Gastroesophageal sphincter (tissue), 4 donors: ENCODE measurements around the gene IFI16. TPM values are rescaled to one million over a fixed set of nuclear protein-coding genes. Genes with fewer than 3 reads are reported as not detected.

Experiments
- ATAC-seq: fragments of 150-250 bp; one replicate; pipeline ENCODE4 v1.9.1; 2016; ENCODE audit warnings: mild to moderate bottlenecking, moderate library complexity
- H3K27ac ChIP-seq, 4 donors: fragments of 200-600 bp; sonication (generic) in 3 of 4; 1 replicate in 3 of 4; 2 replicates in 1 of 4; pipeline ENCODE4 v1.5.1; 2016 to 2019
- H3K27me3 ChIP-seq: fragments of 200-600 bp; sonication (generic); one replicate; pipeline ENCODE4 v1.5.1; 2019
- H3K36me3 ChIP-seq, 2 donors: fragments of 200-600 bp; sonication (generic); one replicate each; pipeline ENCODE4 v1.5.1; 2019; ENCODE audit warnings: control low read depth in 1 of 2
- H3K4me1 ChIP-seq, 3 donors: fragments of 200-600 bp; sonication (generic); 1 replicate in 2 of 3; 2 replicates in 1 of 3; pipeline ENCODE4 v1.5.1; 2016 to 2019; ENCODE audit warnings: control low read depth in 2 of 3
- H3K4me3 ChIP-seq, 2 donors: fragments of 200-600 bp; sonication (generic); one replicate each; pipeline ENCODE4 v1.5.1; 2019; ENCODE audit warnings: mild to moderate bottlenecking in 1 of 2, moderate library complexity in 1 of 2
- H3K9me3 ChIP-seq, 3 donors: fragments of 200-600 bp; sonication (generic); one replicate each; pipeline ENCODE4 v1.5.1; 2017 to 2019; ENCODE audit warnings: control low read depth in 2 of 3
- EP300 ChIP-seq: sonication (generic); formaldehyde crosslinking; IDR thresholded peaks from one replicate; pipeline ENCODE4 v1.6.1; 2017; ENCODE audit warnings: antibody characterized with exemption, mild to moderate bottlenecking
- POLR2A ChIP-seq, 2 donors: fragments of 450-650 bp; IDR thresholded peaks; one replicate each; pipeline ENCODE4 v1.6.1; 2017; ENCODE audit warnings: antibody characterized with exemption in 2 of 2, mild to moderate bottlenecking in 2 of 2, moderate library complexity in 1 of 2
- POLR2AphosphoS5 ChIP-seq: sonication (generic); formaldehyde crosslinking; IDR thresholded peaks from one replicate; pipeline ENCODE4 v1.6.1; 2017; ENCODE audit warnings: antibody characterized with exemption
- WGBS, 2 donors: methylation state at CpG; one replicate each; pipeline ENCODE4 v1.1.5; 2018; ENCODE audit warnings: low coverage in 1 of 2; 5-methylcytosine and 5-hydroxymethylcytosine counted together
- total RNA-seq, 4 donors: library from RNA; depleted of rRNA; stranded (reverse); fragments of >200 nt; gene quantifications; one replicate each; pipeline ENCODE4 v1.1.0, GENCODE V29; 2016
- TF ChIP-seq, protein P1 (sequence below), 4 experiments: fragments of 200-600 bp in 2 of 4; fragments of 450-650 bp in 2 of 4; sonication (generic) in 1 of 4; IDR thresholded peaks; one replicate each; pipeline ENCODE4 v1.5.1; 2017 to 2019; ENCODE audit warnings: antibody characterized with exemption in 4 of 4, mild to moderate bottlenecking in 2 of 4, moderate library complexity in 2 of 4

Gene IFI16
- total RNA-seq, 4 donors from 2014 or later = 25.2 to 73.4 (median 47.5) TPM

DNA sequence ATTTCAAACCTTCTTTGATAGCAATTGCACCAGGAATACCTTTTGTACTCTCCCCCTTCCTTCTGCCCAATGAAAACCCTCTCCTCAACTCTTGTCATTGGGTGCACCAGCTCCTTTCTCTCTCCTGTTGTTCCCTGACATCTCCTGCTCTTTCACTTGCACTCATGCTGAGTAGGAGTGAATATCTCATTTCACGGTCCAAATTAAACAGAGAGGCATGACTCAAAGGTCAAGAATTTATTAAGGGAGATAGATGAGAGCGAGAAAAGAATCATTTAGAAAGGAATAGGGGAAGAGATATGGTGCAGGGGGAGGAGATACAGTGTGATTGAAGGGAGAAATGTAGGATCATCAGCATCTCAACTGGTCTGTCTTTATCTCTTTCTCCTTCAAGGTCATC is 44.7 kb downstream of the IFI16 start:
- Histone ChIP-seq H3K4me1 (no peaks in the 10 kb centered on the region), H3K9me3 (no peaks in the 10 kb centered on the region), H3K4me3 (no peak overlapping the region), H3K36me3 (peaks cover 3 to 57% of the 10 kb centered on the region in 2 donors), H3K27me3 (no peaks in the 10 kb centered on the region), H3K27ac (no peak overlapping the region)
- 25% methylated on average over 1 of the region's 2 CpGs; no CpG with 5 or more reads in 1 of the 2 donors for WGBS, 2 donors
- TF ChIP-seq POLR2A (IDR thresholded peaks at IDR 0.05) (no peak), EP300 (no peak), POLR2AphosphoS5 (no peak)
- TF ChIP-seq, protein P1, sequence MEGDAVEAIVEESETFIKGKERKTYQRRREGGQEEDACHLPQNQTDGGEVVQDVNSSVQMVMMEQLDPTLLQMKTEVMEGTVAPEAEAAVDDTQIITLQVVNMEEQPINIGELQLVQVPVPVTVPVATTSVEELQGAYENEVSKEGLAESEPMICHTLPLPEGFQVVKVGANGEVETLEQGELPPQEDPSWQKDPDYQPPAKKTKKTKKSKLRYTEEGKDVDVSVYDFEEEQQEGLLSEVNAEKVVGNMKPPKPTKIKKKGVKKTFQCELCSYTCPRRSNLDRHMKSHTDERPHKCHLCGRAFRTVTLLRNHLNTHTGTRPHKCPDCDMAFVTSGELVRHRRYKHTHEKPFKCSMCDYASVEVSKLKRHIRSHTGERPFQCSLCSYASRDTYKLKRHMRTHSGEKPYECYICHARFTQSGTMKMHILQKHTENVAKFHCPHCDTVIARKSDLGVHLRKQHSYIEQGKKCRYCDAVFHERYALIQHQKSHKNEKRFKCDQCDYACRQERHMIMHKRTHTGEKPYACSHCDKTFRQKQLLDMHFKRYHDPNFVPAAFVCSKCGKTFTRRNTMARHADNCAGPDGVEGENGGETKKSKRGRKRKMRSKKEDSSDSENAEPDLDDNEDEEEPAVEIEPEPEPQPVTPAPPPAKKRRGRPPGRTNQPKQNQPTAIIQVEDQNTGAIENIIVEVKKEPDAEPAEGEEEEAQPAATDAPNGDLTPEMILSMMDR (IDR thresholded peaks at IDR 0.05) = no peak
- ATAC-seq = no peak

DNA sequence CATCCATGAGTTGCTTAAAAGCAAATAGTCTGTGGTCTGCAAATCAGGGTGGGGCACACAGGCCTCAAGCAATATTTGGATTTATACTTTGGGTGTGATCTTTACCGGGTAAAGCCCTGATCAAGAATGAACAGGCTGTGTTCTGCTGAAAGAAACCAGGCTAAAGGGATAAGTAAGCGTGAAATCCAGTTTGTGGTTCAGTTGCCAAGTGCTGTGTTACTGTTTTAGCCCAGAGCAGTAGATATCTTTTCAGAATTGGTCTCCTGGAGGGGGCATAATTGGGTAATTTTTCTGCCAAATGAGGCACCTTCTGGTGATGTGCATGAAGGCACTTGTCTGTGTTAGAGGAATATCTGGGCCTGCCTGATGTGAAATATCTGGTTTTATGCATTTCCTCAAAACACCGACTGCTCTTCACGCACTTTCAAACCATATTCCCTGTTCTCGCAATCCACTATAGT is 45.5 kb downstream of the IFI16 start:
- TF ChIP-seq, protein P1 (IDR thresholded peaks at IDR 0.05) = no peak
- TF ChIP-seq EP300 (no peak), POLR2AphosphoS5 (no peak), POLR2A (IDR thresholded peaks at IDR 0.05) (no peak)
- 64 to 78% methylated on average over 3 to 5 of the region's 5 CpGs for WGBS, 2 donors
- no peak overlapping the region for H3K4me3 ChIP-seq
- no peaks in the 10 kb centered on the region for H3K27me3 ChIP-seq
- H3K36me3 ChIP-seq = peaks cover 3 to 56% of the 10 kb centered on the region in 2 donors
- no peak for ATAC-seq
- H3K27ac ChIP-seq = no peak overlapping the region
- no peaks in the 10 kb centered on the region for H3K4me1 ChIP-seq
- H3K9me3 ChIP-seq = no peaks in the 10 kb centered on the region

DNA sequence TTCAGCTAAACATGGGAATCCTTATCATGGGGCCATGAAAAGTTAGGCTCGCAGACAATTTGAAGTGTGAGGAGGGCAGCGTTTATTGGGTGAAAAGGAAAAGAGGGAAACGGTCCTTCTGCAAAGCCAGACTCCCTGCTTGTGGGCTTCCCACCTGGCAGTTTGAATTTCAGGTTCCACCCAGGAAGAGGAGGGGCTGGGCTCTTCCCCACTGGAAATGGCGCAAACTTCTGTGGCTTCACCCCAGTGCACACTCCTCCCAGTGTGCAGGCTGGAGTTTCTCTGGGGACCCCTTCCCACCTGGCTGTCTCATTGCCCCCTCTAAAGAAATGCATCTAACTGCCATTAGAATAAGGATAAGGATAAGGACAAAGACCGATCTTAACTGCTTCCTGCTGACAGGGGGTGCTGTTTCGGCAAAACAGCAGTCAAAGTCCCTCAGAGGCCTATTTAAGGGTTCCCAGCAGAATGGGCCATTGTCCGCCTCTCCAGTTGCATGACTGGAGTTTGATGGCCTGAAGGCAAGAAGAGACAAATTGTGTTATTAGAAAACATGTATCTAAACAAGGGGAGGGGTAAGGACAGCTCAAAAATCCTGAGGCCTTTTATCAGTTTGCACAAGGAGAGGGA is 46.5 kb downstream of the IFI16 start:
- Histone ChIP-seq H3K9me3 (no peaks in the 10 kb centered on the region), H3K27ac (no peak overlapping the region), H3K4me1 (no peaks in the 10 kb centered on the region), H3K27me3 (no peaks in the 10 kb centered on the region), H3K36me3 (peaks cover 3 to 47% of the 10 kb centered on the region in 2 donors), H3K4me3 (no peak overlapping the region)
- WGBS, 2 donors = 84 to 86% methylated on average over 3 to 5 of the region's 7 CpGs
- ATAC-seq = no peak
- TF ChIP-seq EP300 = no peak
- TF ChIP-seq, protein P1 (IDR thresholded peaks at IDR 0.05) = no peak
- TF ChIP-seq POLR2AphosphoS5 = no peak
- no peak for TF ChIP-seq POLR2A (IDR thresholded peaks at IDR 0.05)

DNA sequence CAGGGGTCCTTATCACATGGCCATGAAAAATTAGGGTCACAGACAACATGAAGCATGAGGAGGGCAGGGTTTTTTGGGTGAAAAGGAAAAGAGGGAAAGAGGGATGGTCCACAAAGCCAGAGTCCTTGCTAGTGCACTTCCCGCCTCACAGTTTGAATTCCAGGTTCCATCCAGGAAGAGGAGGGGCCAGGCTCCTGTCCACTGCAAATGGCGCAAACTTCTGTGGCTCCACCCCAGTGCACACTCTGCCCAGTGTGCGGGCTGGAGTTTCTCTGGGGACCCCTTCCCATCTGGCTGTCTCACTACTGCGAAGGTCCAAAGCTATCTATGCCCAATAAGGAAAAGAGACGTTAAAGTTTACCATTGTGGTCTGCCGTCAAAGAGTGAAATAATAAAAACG is 49.0 kb downstream of the IFI16 start:
- Histone ChIP-seq H3K27ac (no peak overlapping the region), H3K4me1 (no peaks in the 10 kb centered on the region), H3K9me3 (no peaks in the 10 kb centered on the region), H3K36me3 (peaks cover 0 to 23% of the 10 kb centered on the region in 2 donors), H3K27me3 (no peaks in the 10 kb centered on the region), H3K4me3 (no peak overlapping the region)
- TF ChIP-seq, protein P1 (IDR thresholded peaks at IDR 0.05) = no peak
- TF ChIP-seq POLR2A (IDR thresholded peaks at IDR 0.05) = no peak
- TF ChIP-seq EP300 = no peak
- TF ChIP-seq POLR2AphosphoS5 = no peak
- no peak for ATAC-seq
- WGBS, 2 donors = 90 to 100% methylated on average over 2 to 6 of the region's 7 CpGs

DNA sequence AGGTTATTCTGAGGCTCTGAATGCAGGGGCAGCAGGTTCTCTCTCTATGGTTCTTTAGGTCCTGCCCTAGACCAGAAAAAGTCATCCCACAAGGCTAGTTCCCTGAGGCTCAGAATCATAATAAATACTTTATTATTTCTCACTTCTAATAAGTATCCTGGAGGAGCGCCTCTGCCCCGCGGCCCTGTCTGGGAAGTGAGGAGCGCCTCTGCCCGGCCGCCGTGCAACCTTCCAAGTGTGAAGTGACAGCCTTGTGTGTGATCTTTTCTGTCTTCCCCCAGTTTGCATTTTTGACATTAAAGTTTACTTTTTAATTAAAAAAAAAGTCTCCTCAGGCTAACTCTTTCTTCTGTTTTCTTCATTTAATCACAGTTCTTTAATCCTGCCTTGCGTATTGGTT is 55.4 kb downstream of the IFI16 start:
- ATAC-seq = no peak
- Histone ChIP-seq H3K27me3 (no peaks in the 10 kb centered on the region), H3K36me3 (no peaks in the 10 kb centered on the region), H3K4me3 (no peak overlapping the region), H3K9me3 (no peaks in the 10 kb centered on the region), H3K27ac (no peak overlapping the region), H3K4me1 (no peaks in the 10 kb centered on the region)
- TF ChIP-seq POLR2AphosphoS5 (no peak), POLR2A (IDR thresholded peaks at IDR 0.05) (no peak), EP300 (no peak)
- TF ChIP-seq, protein P1 (IDR thresholded peaks at IDR 0.05) = no peak
- 87 to 95% methylated on average over 7 to 8 of the region's 8 CpGs for WGBS, 2 donors
